Caki2 (cell line): ENCODE results near the gene COL19A1. TPM values are rescaled to one million over a fixed set of nuclear protein-coding genes. Genes with fewer than 3 reads are reported as not detected.
A peak's percentile ranks its signal among the peaks of the same experiment; 100 is the strongest.
"Not testable (repeated sequence)": the region's sequence is repeated elsewhere in the genome, so short reads cannot be mapped to it uniquely, and the experiment has no call there.

Experiments
- DNase-seq: peaks from one replicate; pipeline ENCODE4 v3.0.0-alpha.2; 2015; ENCODE audit warnings: low read depth
- in situ Hi-C: cut with HindIII; loops from 2 replicates; pipeline ENCODE4 v1.10.0; 2016; ENCODE audit warnings: low sequenced_read_pairs, low pct_unique_long_range_greater_than_20kb, mixed read lengths
- total RNA-seq: library from RNA; depleted of rRNA; stranded (reverse); fragments of >200 nt; shearing (Covaris generic); gene quantifications from 2 replicates; pipeline ENCODE4 v1.2.3, GENCODE V29; 2014; ENCODE audit warnings: low replicate concordance

The COL19A1 gene
- total RNA-seq, 1 experiment from 2014 or later, result not detected

DNA sequence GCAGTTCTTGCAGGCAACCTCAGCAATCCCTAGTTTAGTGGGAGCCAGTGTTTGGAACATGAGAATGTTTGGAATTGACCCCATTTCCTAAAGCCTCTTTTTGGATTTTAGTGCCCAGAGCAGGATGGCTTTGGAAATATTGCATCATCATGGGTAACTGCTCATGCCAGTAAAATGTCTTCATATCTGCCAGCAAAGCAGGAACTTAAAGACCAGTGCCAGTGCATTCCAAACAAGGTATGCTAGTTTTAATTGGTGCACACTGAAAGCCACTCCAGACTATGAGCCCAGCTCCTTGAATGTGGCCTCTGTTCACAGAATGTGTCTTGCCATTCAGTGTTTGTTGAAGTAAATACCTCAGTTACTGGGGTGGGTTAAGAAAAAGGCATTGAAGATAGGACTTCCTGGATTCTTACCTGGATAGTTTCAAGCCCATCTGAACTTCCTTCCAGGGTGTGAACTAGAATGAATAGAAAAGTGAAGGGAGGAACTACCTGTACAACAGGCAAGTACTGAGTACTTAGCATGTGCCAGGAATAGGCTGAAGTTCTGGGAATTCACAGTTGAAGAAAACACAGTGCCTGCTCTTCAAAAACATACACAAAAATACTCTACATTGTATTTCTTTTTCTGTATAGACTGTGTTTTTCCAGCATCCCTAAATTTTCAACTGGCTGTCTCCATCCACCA is 70.5 kb downstream of the COL19A1 start:
- DNase-seq, result no peak
- in situ Hi-C loops, result no loop called here

DNA sequence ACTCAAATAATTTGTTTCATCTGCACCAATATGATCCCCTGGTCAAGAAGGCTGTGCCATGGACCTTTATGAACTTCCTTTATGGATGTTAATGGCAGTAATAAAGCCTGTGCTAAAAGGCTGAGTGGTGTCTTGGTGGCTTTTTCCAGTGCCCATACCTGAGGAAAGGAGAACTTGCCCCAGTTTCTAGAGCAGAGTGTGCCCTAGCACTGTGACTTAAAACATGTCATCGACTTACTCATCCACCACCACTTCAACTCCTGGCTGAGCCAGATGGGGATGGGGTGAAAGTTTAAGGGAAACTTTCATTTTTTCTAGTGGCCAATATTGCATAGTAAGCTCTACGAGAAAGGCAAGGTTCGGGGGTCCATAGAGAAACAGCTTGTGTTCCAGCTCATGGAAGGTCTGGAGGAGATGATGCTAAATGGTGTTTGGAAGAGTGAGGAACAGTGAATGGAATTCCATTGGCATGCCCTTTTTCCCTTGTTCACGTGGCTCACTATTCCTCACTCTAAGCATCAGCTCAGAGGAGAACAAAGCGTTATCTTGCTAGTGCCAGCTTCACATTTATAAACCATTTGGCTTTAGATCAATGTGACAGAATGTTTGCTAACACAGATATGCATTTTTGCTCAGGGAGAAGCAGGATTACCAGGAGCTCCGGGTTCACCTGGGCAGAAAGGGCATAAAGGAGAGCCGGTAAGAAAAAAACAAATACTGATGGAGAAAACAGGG is 71.2 kb downstream of the COL19A1 start:
- in situ Hi-C loops, result no loop called here

DNA sequence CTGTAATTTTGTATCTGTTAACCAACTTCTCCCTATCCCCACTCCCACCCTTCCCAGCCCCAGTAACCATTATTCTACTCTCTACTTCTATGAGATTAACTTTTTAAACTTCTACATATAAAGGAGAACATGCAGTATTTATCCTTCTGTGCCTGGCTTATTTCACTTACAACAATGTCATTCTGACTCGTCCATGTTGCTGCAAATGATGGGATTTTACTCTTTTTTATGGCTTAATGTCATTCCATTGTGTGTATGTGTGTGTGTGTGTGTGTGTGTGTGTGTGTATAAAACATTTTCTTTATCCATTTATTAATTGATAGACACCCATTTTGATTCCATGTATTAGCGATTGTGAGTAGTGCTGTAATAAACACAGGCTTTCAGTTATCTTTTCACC is 76.1 kb downstream of the COL19A1 start:
- in situ Hi-C loops, result no loop called here
- DNase-seq, result no peak

More for the DNA sequence above, 71.2 kb downstream of the COL19A1 start:
- no peak for DNase-seq

DNA sequence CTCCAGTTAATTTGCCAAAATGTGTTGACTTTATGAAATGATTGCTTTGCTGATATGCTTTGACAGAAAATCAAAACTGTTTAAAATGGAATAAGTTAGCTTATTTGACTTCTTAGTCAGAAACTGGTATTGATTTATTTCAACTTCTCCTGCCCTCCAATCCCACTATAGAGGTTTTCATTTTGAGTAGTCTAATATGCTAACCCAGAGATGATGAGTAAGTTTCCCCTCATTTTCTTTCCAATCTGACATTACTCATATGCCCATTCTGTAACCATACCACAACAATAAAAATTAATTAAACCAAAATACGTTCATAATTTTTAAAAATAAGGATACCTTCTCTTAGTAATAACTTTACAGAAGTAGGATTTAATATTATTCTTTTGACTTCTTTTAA is 78.8 kb downstream of the COL19A1 start:
- no peak for DNase-seq
- in situ Hi-C loops, result no loop called here

DNA sequence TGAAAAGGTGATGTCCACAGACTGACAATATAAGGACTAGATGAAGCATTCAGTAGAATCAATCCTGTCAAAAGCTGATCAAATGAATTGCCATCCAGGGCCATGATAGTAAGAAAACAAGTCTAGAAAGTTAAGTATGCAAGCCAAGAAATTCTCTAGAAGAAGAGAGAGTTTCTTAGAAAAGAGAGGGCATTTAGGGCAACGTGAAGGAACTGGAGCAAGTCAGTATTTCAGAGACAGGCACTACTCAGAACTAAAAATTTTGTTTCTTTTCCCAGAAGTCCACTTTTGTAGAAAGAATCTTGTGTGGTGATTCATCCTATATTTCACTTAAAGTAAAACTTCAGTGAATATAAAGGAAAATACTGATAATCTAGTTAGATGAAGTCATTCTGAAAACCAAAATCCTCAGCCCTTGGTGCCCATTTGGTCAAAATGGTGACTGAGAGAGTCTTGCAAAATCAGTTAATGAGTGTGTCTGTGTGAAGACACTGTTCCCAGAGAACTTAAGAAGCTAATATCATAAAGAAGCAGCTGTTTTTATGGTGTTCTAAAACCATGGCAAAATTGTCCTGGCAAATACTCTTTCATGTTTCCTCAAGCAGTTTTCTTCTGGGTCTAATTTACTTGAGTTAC is 82.2 kb downstream of the COL19A1 start:
- DNase-seq, result no peak
- in situ Hi-C loops, result no loop called here

DNA sequence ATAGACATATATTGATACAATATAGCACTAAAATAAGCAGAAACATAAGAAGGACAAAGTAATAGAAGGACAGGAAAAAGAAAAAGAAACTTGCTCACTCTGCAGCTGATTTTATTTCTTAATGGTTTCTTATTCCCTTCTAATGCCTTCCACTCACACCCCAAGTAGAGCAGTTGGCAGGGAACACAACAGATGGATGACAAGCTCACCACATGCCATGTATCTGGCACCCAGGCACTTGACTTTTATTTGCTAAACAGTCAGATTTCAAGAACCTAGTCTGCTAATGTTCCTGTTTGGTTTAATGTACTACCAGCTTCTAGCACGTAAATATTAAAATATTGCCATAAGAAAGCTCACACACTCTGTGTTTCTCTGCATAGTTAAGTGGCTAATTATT is 87.1 kb downstream of the COL19A1 start:
- DNase-seq, result no peak
- in situ Hi-C loops, result no loop called here

DNA sequence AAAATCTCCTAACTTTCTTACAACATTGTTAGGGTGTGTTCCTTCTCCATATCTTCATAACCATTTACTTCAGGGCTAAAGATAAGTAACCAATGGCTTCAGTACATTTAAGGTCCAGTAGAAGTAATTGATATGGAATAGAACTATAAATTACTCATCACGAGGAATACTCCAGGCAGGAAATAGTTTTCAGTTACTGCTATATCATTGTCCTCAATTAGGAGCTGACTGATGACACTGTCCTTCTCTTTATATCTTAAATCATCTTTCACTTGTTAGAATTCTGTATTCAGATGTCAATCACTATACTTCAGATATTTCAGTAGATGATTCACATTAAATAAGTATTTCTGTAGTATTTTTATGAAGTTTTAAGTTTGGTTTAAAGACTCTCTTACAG is 88.4 kb downstream of the COL19A1 start:
- no peak for DNase-seq
- in situ Hi-C loops, result no loop called here

DNA sequence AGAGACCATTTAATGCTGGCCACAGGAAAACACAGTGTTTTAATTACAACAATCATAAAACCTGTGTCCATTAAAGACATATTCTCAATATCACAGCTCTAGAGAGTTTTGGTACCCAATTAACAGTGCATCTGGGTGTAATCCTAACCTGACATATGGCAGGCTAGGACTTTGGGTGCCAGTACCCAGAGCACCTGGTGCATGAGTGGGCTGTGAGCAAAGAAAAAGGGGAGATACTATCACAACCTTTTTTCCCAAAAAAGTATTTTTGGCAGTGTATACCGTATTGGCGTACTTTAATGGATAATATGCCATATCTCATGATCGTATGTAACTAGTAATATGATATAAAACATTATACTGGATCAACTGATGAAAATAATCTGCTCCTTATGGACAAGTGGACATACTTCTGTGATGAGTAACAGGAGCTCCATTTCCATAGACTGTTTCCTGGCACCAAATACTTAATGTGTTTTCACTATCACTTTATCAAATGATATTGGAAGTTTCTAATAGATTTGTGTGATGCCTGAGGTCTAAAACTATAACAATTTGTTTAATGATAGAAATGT is 91.7 kb downstream of the COL19A1 start:
- DNase-seq, result no peak
- in situ Hi-C loops, result no loop called here

DNA sequence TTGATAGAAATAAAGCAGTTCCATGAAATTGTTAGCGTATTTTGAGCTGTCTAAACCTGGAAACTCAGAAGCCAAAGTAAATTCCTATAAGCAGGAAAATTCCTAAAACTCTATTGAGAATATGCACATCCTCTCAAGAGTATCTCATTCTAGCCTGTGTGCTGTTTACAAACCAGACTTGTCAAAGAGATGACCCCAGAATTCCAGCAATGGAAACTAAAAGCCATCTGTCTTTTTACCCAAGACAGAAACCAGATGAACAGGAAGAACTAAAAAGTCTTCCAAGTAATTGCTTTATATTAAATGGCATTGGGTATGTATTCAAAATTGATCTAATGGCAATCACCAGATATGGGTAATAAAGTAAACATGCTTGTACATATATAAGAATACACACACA is 92.6 kb downstream of the COL19A1 start:
- in situ Hi-C loops, result no loop called here
- no peak for DNase-seq

DNA sequence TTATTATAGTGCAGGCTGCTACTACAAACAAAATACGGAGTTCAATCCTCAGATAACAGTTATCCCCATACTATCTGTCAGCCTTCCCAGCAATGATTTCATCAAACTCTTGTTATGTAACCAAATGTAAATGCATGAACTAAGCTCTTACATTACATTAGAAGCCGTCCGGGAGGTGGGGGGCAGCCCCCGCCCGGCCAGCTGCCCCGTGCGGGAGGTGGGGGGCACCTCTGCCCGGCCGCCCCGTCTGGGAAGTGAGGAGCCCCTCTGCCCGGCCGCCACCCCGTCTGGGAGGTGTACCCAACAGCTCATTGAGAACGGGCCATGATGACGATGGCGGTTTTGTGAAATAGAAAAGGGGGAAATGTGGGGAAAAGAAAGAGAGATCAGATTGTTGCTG is 99.6 kb downstream of the COL19A1 start:
- DNase-seq, in situ Hi-C loops: not testable (repeated sequence)

DNA sequence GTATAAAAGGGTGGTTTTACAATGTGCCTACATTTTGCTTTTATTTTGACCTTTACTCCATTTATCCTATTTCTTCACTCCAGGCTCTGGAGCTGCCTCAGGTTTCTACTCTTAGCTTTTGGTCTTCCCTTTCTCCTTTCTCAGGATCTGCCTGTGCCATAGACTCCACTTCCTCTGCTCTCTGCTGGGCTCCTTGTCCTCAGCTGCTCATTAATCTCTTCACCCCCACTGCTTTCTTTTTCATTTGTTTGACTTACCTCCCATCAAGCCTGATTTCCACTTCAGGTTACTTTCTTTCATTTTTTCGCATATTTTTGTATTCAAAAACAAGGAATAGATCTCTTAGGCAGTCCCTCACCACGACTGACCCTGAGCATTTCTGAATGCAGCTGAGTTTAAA is 106.8 kb downstream of the COL19A1 start:
- DNase-seq, result no peak
- in situ Hi-C loops, result no loop called here

DNA sequence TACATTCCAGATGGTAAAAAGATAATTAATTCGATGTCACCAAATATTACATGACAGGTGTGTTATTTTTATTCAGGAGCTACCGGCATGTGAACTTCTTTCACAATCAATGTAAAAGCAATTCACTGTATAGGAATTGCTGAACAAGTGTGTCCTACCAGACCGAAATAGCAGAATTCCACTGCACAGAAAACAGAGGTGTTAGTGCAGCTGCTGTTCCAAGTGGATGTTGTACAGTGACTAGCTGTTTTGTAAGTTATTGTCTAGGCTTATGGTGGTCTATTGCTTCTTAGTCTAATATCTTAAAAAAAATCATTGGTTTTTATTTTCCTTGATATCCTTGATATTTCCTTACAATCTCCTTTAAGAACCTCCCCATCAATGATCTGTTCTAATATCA is 107.4 kb downstream of the COL19A1 start:
- in situ Hi-C loops, result no loop called here
- no peak for DNase-seq

DNA sequence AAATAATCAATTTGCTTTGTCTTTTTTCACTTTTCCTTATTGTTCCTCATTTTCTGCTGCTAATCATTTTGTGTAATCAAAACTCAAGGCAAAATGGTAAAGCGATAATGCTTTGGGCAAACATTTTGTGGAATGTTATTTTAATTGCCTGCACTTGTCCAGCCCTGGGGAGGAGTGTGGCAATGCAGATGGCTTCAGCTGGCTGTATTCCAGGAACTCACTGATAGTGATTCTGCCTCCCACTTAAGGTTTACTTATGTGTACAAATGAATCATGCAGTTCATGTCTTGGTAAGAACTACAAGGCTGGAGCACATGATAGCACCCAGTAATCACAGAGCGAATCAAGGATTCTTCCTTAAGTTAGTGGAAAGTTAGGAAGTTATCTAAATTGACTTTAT is 107.8 kb downstream of the COL19A1 start:
- in situ Hi-C loops, result no loop called here
- peak; percentile 52 for DNase-seq

DNA sequence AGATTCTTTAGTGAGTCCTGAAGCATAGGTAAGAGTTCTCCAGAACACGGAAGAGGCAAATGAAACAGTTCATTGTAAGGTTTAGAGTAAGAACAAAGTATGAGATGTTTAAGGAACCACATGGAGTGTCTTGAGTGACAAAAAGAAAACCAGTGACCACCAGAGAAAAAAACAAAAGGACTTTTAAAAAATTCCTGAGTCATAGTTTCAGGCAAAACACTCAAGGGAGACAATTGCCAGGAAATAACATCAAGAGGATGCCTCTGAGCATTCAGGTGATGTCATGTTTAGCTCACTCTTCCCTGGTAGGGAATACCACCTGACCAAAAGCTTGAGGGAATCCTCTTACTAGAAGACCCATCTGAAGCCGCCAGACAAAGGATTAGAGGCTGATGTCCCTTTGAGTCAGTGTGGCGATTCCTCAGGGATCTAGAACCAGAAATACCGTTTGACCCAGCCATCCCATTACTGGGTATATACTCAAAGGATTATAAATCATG is 110.3 kb downstream of the COL19A1 start:
- no peak for DNase-seq

DNA sequence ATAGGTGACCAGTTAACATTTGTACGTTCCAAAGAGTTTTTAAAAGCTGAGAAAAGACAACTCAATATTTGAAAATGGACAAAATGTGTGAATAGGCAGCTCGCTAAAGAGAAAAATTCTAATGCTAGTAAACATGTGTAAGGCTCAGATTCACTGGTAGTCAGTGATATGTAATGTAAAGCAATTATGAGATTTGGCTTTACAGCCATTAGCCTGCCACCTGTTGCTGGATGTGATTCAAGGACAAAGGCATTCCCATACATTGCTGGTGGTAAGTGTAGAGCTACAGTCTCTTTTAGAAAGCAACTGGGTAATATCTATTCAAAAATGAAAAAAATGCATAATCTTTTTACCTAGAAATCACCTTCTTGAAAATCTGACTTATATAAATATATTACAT is 114.3 kb downstream of the COL19A1 start:
- in situ Hi-C loops, result no loop called here
- no peak for DNase-seq

More for the DNA sequence above, 110.3 kb downstream of the COL19A1 start:
- in situ Hi-C loops, result no loop called here

DNA sequence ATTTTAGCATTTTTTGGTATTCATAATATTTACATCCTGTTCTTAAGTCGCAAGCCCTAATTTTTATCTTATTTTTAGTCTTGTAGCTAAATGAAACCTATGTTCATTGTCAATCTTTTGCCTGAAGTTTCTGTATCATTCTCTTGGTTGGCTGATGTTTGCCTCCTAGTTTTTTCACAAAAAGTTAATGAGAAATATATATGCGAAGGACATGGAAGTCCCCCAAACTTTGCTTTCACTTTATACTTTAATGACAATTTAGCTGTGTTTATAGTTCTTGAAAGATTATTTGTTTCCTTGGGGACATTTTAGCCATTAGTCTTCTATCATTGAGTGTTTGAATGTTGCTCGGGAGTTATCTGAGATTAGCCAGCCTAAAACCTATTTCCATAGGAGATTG is 118.2 kb downstream of the COL19A1 start:
- in situ Hi-C loops, result no loop called here
- no peak for DNase-seq

DNA sequence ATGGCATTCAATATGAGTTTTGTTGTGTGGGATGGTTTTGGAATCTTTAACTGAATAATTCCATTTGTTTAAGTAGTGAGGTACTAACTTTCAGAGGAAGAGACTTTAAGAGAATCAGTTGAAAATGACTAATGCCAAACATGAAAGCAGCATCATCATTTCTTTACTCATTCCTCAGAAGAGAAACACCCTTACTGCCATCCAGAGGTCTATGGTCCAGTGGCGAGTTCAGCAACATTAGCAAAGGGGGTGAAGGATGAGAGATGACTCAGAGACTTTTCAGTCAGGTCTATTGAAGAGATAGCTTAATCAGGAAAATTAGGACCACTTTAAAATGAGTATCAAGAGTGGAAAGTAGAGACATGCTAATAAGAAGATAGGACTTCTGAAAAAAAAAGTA is 118.8 kb downstream of the COL19A1 start:
- in situ Hi-C loops, result no loop called here
- peak; percentile 19 for DNase-seq

DNA sequence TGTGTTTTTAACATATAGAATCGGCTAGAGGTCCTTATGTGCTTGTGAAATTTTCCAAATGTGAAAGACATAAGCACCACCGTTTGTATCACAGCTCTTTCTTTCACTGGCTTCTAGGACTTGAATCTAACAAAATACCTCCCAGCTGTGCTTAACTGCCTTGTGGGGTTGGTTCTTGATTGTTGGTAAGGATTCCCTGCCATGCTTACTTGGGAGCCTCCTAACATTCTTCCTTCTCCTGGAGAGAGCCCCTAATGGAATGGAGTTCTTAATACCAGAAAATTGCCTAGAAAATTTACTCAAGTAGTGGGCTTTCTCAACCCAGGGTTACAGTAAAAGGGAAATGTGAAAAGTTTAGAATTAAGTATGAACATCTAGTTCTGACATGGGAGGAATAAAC is 121.2 kb downstream of the COL19A1 start:
- no peak for DNase-seq
- in situ Hi-C loops, result no loop called here
